GM12878 (cell line): Measurements from ENCODE around the gene RAB34. TPM values are rescaled to one million over a fixed set of nuclear protein-coding genes. Genes with fewer than 3 reads are reported as not detected.

Experiments used
- BMI1 ChIP-seq: fragments of 450-650 bp; IDR thresholded peaks from 2 replicates; pipeline ENCODE4 v1.6.1; 2016; ENCODE audit warnings: mild to moderate bottlenecking, moderate library complexity, borderline replicate concordance
- CTCF ChIP-seq, 3 experiments: IDR thresholded peaks in 2 of 3; conservative IDR thresholded peaks in 1 of 3; 2 replicates each; pipeline ENCODE4 v1.5.1; 2011; ENCODE audit warnings: low read depth in 3 of 3, low read length in 3 of 3, mild to moderate bottlenecking in 3 of 3, control low read depth in 2 of 3, moderate library complexity in 2 of 3, inconsistent platforms in 1 of 3, mixed read lengths in 1 of 3; ENCODE audit not compliant: control insufficient read depth in 2 of 3, insufficient read depth in 1 of 3; ENCODE audit errors: extremely low read depth in 1 of 3
- DPF2 ChIP-seq: fragments of 450-650 bp; IDR thresholded peaks from 2 replicates; pipeline ENCODE4 v1.6.1; 2017; ENCODE audit warnings: mild to moderate bottlenecking
- HDAC2 ChIP-seq: fragments of 200-600 bp; sonication (generic); IDR thresholded peaks from 2 replicates; pipeline ENCODE4 v1.6.1; 2017
- IKZF1 ChIP-seq: fragments of 450-650 bp; conservative IDR thresholded peaks from 2 replicates; pipeline ENCODE4 v1.6.1; 2017; ENCODE audit warnings: antibody characterized with exemption, mild to moderate bottlenecking
- IRF4 ChIP-seq: IDR thresholded peaks from 2 replicates; pipeline ENCODE4 v1.6.1; 2011; ENCODE audit warnings: low read depth, low read length
- JUNB ChIP-seq: IDR thresholded peaks from 2 replicates; pipeline ENCODE4 v1.6.1; 2016; ENCODE audit warnings: antibody characterized with exemption, mild to moderate bottlenecking
- NFXL1 ChIP-seq: fragments of 450-650 bp; IDR thresholded peaks from 2 replicates; pipeline ENCODE4 v1.6.1; 2017; ENCODE audit warnings: antibody characterized with exemption, mild to moderate bottlenecking, borderline replicate concordance
- POLR2AphosphoS5 ChIP-seq: IDR thresholded peaks from 2 replicates; pipeline ENCODE4 v1.6.1; 2011; ENCODE audit warnings: mild to moderate bottlenecking, low read length, inconsistent platforms
- RCOR1 ChIP-seq: conservative IDR thresholded peaks from 2 replicates; pipeline ENCODE4 v1.6.1; 2012; ENCODE audit warnings: low read depth, low read length, improper control_type of control experiment
- RUNX3 ChIP-seq: IDR thresholded peaks from 2 replicates; pipeline ENCODE4 v1.6.1; 2012; ENCODE audit warnings: low read length, inconsistent platforms
- SPI1 ChIP-seq: IDR thresholded peaks from 2 replicates; pipeline ENCODE4 v1.6.1; 2011; ENCODE audit warnings: low read depth, mild to moderate bottlenecking, low read length, moderate library complexity, borderline replicate concordance; ENCODE audit not compliant: insufficient read depth
- TBL1XR1 ChIP-seq: IDR thresholded peaks from 2 replicates; pipeline ENCODE4 v1.6.1; 2012; ENCODE audit warnings: low read depth, low read length, improper control_type of control experiment
- WRNIP1 ChIP-seq: IDR thresholded peaks from 2 replicates; pipeline ENCODE4 v1.6.1; 2011; ENCODE audit warnings: low read depth, low read length, improper control_type of control experiment, borderline replicate concordance
- YBX1 ChIP-seq: fragments of 450-650 bp; IDR thresholded peaks from 2 replicates; pipeline ENCODE4 v1.6.1; 2016; ENCODE audit warnings: antibody characterized with exemption
- ZBTB40 ChIP-seq: fragments of 450-650 bp; IDR thresholded peaks from 2 replicates; pipeline ENCODE4 v1.6.1; 2016; ENCODE audit warnings: mild to moderate bottlenecking, moderate library complexity, borderline replicate concordance
- ZNF217 ChIP-seq: fragments of 450-650 bp; IDR thresholded peaks from 2 replicates; pipeline ENCODE4 v1.6.1; 2017; ENCODE audit warnings: antibody characterized with exemption, mild to moderate bottlenecking
- ZNF24 ChIP-seq: fragments of 450-650 bp; IDR thresholded peaks from 2 replicates; pipeline ENCODE4 v1.6.1; 2017; ENCODE audit warnings: antibody characterized with exemption, mild to moderate bottlenecking
- polyA plus RNA-seq, 11 experiments: library from polyadenylated mRNA; depleted of rRNA in 4 of 11; unstranded in 6 of 11; stranded (reverse) in 5 of 11; fragments of >200 nt; fragmentation: Nextera tagmentation in 4 of 11; fragmentation: Illumina TruSeq in 1 of 11; extraction: Ambion mirVana in 4 of 11; extraction: Trizol in 1 of 11; gene quantifications; 1 replicate in 1 of 11; 2 replicates in 10 of 11; pipeline versions ENCODE4 v1.2.1 to v1.2.3, GENCODE V29; 2011 to 2016; ENCODE audit warnings: inconsistent platforms in 2 of 11, missing spikeins in 2 of 11, low read depth in 1 of 11
- total RNA-seq, 4 experiments: library from RNA; depleted of rRNA in 3 of 4; stranded (reverse); fragments of >200 nt in 3 of 4; fragmentation: Illumina TruSeq in 1 of 4; extraction: Trizol in 1 of 4; gene quantifications; 2 replicates each; pipeline versions ENCODE4 v1.2.1 to v1.2.3, GENCODE V29; 2013 to 2021
- TF ChIP-seq, protein P1 (sequence below): fragments of 150-350 bp; IDR thresholded peaks from 2 replicates; pipeline ENCODE4 v1.6.1; 2016; ENCODE audit warnings: low read depth, low read length
- TF ChIP-seq, protein P2 (sequence below): IDR thresholded peaks from 2 replicates; pipeline ENCODE4 v1.6.1; 2011; ENCODE audit warnings: borderline replicate concordance, low read depth, mild to moderate bottlenecking, moderate library complexity, low read length; ENCODE audit not compliant: insufficient read depth, poor library complexity, severe bottlenecking

RAB34 gene
- total and polyA plus RNA-seq, 10 of the 15 experiments (the other 5 are each of a cell fraction or from before 2014, with no cell fraction given): 0.37 to 46.4 (median 32.8) TPM

- TF ChIP-seq, protein P1, sequence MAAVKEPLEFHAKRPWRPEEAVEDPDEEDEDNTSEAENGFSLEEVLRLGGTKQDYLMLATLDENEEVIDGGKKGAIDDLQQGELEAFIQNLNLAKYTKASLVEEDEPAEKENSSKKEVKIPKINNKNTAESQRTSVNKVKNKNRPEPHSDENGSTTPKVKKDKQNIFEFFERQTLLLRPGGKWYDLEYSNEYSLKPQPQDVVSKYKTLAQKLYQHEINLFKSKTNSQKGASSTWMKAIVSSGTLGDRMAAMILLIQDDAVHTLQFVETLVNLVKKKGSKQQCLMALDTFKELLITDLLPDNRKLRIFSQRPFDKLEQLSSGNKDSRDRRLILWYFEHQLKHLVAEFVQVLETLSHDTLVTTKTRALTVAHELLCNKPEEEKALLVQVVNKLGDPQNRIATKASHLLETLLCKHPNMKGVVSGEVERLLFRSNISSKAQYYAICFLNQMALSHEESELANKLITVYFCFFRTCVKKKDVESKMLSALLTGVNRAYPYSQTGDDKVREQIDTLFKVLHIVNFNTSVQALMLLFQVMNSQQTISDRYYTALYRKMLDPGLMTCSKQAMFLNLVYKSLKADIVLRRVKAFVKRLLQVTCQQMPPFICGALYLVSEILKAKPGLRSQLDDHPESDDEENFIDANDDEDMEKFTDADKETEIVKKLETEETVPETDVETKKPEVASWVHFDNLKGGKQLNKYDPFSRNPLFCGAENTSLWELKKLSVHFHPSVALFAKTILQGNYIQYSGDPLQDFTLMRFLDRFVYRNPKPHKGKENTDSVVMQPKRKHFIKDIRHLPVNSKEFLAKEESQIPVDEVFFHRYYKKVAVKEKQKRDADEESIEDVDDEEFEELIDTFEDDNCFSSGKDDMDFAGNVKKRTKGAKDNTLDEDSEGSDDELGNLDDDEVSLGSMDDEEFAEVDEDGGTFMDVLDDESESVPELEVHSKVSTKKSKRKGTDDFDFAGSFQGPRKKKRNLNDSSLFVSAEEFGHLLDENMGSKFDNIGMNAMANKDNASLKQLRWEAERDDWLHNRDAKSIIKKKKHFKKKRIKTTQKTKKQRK: no peak
- TF ChIP-seq RCOR1: no peak
- peak; percentile 83; the same call in 1 of the 2 replicates for TF ChIP-seq DPF2
- peak; percentile 42; the same call in 1 of the 2 replicates for TF ChIP-seq TBL1XR1
- no peak for TF ChIP-seq NFXL1
- peak; percentile 39; the same call in 1 of the 2 replicates for TF ChIP-seq ZBTB40
- no peak for TF ChIP-seq JUNB
- peak; percentile 74 for TF ChIP-seq POLR2AphosphoS5
- TF ChIP-seq, protein P2, sequence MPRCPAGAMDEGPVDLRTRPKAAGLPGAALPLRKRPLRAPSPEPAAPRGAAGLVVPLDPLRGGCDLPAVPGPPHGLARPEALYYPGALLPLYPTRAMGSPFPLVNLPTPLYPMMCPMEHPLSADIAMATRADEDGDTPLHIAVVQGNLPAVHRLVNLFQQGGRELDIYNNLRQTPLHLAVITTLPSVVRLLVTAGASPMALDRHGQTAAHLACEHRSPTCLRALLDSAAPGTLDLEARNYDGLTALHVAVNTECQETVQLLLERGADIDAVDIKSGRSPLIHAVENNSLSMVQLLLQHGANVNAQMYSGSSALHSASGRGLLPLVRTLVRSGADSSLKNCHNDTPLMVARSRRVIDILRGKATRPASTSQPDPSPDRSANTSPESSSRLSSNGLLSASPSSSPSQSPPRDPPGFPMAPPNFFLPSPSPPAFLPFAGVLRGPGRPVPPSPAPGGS: no peak
- TF ChIP-seq IRF4: no peak; the same call in none of the 2 replicates
- TF ChIP-seq YBX1: no peak
- TF ChIP-seq ZNF24: no peak; the same call in 1 of the 2 replicates
- peak; percentile 96 for TF ChIP-seq SPI1
- TF ChIP-seq ZNF217: no peak
- TF ChIP-seq RUNX3: no peak
- TF ChIP-seq IKZF1: peak; percentile 88
- no peak for TF ChIP-seq CTCF (IDR thresholded peaks at IDR 0.05 in 2 of 3, conservative IDR thresholded peaks at IDR 0.05 in 1 of 3; ENCODE audit: control insufficient read depth in 2 of 3, extremely low read depth in 1 of 3, insufficient read depth in 1 of 3, low read depth in 3 of 3, low read length in 3 of 3)
- no peak for TF ChIP-seq WRNIP1
- no peak for TF ChIP-seq BMI1
- no peak for TF ChIP-seq HDAC2
Observed at GRCh38 chr17:28728364-28729200, 10.9 kb upstream of the RAB34 start, which contains the start of gene NEK8 (continued).
